GM19468 (cell line): Measurements from ENCODE around the gene NDUFS3.
"Not testable (repeated sequence)": the region's sequence is repeated elsewhere in the genome, so short reads cannot be mapped to it uniquely, and the experiment has no call there.

ENCODE experiments used
- ATAC-seq: cut with Tn5 transposase; IDR thresholded peaks from one replicate; pipeline ENCODE4 v1.9.1; 2021; ENCODE audit warnings: mild to moderate bottlenecking, moderate library complexity, moderate number of reproducible peaks; ENCODE audit not compliant: unreplicated experiment; ENCODE audit errors: extremely low read depth

The NDUFS3 gene

DNA sequence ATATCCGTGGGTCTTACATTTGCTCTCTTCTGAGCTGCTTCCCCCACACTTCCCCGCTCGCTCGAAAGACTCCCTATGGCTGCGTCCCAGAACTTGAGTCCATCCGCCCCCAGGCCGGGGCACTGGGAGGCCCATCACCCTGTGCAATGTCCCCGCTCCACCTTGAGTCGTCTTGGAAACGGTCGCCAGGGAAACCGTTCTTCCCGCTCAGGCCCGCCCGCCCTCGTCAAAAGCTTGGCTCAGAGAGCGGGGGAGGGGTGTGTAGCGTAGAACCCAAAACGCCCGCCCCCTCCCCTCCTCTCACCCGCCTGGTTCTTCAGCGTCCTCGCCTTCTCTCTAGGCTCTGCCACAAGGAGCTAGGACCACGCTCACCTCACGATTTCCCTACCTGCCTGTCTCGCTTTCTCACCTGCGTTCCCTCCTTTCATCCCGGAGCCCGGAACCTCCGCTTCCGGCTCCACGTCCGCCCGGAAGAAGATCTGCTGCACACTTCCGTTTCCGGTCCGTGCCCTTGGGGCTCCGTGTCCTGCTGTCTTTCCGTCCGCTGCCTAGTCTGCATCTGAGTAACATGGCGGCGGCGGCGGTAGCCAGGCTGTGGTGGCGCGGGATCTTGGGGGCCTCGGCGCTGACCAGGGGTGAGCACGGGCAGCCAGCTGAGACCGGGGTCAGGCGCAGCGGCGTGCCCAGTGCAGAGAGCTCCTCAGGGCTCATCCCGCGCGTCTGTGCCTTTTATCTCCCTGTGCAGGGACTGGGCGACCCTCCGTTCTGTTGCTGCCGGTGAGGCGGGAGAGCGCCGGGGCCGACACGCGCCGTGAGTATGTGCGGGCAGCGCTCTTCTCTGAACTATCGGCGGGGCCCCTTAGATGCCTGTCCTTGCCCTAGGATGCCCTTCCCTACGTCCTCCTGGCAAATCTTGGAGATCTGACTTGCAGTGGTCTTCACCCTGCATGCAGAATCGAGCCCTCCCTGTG, at the start of gene NDUFS3, which contains the start of gene KBTBD4:
NDUFS3 (plus strand) TSS at position 551 of the 971 bp plus-strand sequence; CDS start at position 569, 18 bp downstream.
KBTBD4 (minus strand) TSS at position 447 of the 971 bp plus-strand sequence; CDS start at position 428, 19 bp downstream.
- peak; percentile 88 for ATAC-seq

DNA sequence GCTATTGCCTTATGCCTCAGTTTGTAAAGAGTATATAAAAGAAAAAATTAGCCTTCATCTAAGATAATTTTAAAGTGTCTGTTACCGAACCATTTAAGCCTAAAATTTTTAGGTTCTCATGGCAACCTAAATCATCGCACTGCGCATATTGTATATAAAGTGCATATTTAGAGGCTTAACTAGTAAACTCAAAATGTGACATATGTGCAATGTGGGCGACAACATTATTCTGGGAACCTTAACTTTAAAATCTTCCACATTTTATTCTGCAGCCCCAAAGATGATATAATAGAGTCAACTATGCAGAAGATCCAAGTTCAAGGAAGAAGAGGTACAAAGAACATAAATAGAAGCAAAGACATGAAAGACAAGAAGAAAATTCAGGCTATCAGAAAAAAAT, 48.9 kb upstream of the NDUFS3 start:
- no peak for ATAC-seq

DNA sequence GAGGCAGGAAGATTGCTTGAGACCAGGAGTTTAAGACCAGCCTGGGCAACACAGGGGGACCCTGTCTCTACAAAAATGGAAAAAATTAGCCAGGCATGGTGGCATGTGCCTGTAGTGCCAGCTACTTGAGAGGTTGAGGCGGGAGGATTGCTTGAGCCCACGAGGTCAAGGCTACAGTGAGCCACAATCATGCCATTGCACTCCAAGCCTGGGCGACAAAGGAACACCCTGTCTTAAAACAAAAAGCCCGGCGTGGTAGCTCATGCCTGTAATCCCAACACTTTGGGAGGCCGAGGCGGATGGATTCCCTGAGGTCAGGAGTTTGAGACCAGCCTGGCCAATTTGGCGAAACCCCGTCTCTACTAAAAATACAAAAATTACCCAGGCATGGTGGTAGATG, 48.2 kb upstream of the NDUFS3 start:
- not testable (repeated sequence) for ATAC-seq

DNA sequence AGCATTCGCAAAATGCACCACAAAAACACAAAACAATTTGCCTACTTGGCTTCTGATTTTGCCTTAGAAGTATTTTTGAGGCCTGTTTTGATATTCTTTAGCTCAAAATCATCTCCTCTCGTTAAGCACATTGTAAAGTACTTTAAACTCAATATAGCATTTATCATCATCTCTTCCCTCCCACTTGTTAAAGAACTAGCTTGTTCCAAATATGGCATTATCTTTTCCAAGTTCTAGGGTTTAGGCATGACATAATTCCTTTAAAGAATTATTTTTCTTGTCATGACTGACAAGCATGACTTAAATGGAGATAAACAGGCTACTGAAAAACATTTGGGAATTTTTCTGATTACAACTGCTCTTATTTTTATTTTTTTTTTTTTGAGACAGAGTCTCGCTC, 47.2 kb upstream of the NDUFS3 start:
- ATAC-seq: no peak

DNA sequence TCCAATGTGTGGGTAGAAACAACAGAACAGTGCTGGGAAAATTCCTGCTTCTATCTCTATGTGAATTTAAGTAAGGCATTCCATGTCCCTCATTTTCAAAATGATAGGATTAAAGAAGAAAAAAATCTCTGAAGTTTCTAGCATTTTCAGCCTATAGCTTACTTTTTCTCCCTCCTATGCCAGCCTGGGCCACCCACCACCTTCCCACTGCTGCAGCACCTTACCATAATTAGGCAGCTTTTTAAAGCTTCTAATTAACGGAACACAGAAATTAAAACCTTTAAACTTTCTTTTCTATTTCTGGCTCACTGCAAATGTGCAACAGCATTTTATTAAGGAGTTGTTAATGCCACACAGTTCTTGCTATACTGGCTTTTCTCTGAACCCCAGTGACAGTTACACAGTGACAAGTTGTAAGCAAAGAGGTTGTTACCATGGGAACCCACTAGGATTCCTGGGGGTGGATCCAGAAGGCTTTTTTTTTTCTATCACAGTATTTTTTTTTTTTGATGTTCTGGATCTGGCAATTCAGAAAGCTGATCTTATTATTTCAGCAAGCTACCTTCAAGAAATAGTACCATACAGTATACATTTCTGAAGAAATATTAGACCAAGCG, 46.2 kb upstream of the NDUFS3 start:
- no peak for ATAC-seq

DNA sequence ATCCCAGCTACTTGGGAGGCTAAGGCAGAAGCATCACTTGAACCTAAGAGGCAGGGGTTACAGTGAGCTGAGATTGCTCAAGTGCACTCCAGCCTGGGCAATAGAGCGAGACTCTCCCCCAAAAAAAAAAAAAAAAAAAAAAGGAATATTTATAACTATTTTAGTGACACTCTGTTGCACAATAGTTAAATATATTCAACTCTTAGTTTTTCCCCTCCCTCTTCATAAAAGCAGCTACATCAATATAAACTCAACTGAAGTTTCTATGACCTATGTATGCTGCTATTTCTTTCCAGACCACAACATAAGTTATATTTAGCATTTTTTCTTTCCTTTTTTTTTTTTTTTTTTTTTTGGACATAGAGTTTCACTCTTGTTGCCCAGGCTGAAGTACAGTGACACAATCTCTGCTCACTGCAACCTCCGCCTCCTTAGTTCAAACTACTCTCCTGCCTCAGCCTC, 45.2 kb upstream of the NDUFS3 start:
- ATAC-seq: no peak

DNA sequence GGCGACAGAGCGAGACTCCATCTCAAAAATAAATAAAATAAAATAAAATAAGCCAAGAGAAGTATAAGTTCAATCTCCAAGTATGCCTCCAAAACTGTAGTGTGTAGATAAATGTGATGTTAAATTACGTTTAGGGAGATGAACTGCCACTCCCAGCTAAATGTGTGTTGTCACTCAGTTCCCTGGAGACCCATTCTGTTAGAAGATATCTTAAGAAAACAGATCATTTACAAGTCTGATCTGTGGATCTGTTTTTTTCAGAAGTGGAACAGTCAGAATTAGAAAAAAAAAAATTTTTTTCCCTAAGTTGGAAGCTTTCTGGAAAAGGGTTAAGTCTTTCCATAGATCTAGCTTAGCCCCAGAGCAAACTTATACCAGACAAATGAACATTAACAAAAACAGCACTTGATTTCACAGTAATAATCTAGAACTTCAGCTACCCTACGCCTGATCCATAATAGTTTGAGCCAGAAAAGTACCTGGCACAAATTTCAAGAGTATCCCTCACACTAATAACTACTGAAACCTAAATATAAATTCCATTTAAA, 44.1 kb upstream of the NDUFS3 start:
- no peak for ATAC-seq

DNA sequence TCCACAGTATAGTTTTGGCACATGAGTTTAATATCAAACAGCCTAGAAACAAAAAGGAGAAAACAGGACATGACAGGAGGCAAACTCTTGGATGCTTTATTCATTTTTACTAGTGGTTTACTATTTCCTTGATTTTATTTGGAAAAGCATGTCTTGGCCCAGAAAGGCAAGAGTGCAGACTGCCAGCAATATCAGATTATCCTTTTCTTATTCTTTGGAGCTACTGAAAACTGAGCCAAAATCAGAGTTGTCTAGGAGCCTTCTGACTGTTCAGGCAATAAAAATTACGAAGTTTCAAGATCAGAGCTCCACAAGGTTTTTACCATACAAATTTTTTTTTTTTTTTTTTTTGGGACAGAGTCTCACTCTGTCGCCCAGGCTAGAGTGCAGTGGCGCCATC, 42.0 kb upstream of the NDUFS3 start:
- ATAC-seq: no peak

DNA sequence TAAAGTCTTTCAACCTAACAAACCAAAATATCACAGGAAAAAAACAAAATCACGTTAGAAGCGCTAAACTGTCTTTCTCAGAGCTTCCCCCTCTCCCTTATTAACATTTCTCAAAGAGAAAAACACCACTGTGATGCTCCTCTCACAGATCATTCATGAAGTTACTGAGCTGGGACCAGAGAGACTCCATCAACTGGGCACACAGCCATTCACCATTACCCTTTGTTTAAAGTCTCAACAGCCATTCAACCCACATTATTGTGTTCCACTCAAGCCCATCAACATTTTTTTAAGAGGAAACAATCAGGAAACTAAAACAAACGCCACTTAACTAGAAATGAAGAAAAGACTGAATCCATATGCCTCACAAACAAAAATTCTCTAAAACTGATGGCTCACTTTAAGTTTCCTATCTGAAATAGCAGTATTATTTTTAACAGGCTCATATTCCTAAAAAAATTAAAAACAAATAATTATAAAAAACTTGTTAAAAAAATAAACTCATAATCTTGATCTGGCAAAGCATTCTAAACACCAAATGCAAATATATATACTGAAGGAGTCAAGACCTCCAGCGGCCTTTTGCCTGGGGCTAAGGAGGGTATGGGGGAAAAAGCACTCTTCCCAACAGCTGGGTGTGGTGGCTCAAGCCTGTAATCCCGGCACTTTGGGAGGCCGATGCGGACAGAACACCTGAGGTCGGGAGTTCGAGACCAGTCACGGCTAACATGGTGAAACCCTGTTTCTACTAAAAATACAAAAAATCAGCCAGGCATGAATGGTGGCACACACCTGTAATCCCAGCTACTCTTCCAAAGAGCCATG, 39.9 kb upstream of the NDUFS3 start:
- ATAC-seq: no peak

DNA sequence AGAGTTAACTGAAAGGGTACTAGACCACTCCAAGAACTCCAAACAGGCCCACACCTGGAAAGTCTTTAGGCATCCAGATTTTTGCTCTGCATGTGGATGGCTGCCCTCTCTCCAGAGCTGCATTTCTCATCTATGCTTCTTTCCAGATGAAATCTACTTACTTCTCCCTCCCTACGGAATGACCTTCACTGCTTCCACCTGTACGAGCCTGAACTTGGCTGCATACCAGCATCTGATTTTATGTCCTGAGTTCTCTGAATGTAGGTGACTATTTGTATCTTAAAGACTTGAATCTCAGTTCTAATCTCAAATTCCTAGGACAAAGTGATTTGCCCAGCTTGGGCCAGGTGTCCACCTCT, 39.2 kb upstream of the NDUFS3 start:
- no peak for ATAC-seq

DNA sequence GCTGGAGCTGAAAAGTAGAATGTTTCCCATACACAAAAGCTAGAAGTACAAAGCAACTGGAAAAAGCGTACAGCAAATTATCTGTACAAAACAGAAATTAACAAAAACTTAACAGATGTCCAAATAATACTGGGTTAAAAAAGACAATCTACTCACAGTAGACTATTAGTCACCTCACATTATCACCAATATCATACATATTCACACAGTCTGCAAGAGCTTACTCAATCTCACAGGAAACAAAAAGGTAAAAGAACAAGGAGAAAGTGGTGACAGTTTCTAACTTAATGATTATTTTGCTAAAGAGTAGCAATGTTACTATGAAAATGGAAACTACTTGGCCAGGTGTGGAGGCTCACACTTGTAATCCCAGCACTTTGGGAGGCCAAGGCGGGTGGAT, 37.8 kb upstream of the NDUFS3 start:
- ATAC-seq: no peak

DNA sequence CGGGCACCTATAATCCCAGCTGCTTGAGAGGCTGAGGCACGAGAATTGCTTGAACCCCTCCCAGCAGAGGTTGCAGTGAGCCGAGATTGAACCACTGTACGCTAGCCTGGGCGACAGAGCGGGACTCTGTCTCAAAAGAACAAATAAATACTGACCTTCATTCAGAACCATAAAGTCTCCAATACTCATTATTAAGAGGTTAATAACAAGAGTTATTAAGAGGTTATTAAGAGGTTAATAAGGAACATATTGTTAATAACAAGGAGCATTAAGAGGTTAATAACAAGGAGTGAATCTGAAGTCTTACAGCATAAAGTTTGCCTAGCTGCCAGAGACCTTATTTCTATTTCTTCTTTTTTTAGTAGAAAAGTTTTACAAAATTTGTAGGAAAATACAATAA, 33.6 kb upstream of the NDUFS3 start:
- ATAC-seq: no peak

DNA sequence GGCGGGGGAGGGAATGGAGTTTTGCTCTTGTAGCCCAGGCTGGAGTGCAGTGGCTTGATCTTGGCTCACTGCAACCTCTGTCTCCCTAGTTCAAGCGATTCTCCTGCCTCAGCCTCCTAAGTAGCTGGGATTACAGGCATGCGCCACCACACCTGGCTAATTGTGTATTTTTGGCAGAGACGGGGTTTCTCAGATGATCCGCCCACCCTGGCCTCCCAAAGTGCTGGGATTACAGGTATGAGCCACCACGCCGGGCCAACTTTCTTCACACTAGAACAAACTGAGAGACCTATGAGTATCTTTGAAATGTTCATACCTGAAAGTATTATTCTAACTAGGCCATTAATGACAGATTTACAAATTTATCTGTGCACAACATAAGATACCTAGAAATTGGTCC, 32.6 kb upstream of the NDUFS3 start:
- ATAC-seq: not testable (repeated sequence)

DNA sequence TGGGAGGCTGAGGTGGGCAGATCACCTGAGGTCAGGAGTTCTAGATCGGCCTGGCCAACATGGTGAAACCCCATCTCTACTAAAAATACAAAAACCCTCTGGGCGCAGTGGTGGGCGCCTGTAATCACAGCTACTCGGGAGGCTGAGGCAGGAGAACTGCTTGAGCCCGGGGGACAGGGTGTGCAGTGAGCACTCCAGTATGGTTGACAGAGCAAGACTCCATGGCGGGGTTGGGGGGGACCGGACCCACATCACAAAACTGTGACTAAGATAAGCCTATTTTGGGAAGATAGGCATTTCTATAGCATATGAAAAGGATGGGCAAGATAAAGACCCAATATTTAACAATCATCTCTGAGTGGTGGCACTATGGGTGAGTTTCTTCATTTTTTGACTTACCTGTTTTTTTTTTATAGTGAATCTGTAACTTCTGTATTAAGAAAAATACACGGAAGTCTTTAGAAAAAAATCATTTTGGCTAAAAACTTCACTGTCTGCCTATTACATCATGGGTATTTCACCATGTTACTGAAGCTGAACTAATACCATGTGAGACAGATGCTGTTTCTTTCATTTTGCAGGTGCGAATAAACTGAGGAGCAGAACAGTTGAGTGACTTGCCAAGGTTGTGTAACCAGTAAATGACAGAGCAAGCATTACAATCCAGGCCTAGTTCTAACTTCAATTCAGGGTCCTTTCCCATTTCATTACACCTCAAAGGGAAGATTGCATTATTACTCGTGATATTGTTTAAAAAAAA, 28.4 kb upstream of the NDUFS3 start:
- ATAC-seq: no peak

DNA sequence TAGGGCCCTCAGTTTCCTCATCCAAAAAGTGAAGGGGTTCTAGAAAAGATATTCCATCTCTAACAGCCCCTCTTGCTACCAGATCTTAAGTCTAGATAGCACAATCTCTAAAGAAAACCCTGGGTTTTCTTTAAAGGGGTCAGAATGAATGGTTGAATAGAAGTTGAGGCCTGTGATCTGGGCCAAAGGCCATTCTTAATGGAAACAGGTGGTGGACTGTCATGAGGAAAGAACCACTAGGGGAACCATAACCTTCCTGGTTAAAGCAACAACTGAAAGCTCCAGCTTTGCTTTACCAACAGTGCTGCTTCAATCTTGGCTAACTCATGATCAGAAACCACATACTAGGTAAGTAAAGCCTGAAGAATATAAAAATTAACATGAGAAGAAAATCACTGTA, 27.8 kb upstream of the NDUFS3 start:
- ATAC-seq: no peak

DNA sequence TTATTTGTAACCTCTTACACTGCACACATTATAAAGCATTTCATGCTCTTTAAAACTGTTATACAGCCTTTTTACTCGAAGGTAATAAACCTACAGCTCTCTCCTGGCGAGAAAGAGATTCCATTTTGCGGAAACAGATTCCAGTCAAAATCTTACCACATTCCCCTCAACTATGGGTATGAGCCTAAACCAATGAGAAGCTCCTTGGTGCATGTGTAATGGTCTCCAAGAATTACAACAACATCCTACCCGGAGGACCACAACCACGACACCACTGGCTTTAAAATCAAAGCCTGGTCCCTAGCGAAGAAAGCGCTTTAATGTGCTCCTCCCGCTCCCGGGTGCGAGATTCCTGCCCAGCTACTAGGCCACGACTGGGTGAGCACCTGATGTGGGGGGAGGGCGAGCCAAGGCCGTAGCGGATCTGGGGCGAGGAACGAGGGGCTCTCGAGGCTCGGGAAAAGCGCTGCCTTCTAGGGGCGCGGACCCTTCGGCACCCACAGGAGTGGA, 26.8 kb upstream of the NDUFS3 start:
- ATAC-seq: no peak

DNA sequence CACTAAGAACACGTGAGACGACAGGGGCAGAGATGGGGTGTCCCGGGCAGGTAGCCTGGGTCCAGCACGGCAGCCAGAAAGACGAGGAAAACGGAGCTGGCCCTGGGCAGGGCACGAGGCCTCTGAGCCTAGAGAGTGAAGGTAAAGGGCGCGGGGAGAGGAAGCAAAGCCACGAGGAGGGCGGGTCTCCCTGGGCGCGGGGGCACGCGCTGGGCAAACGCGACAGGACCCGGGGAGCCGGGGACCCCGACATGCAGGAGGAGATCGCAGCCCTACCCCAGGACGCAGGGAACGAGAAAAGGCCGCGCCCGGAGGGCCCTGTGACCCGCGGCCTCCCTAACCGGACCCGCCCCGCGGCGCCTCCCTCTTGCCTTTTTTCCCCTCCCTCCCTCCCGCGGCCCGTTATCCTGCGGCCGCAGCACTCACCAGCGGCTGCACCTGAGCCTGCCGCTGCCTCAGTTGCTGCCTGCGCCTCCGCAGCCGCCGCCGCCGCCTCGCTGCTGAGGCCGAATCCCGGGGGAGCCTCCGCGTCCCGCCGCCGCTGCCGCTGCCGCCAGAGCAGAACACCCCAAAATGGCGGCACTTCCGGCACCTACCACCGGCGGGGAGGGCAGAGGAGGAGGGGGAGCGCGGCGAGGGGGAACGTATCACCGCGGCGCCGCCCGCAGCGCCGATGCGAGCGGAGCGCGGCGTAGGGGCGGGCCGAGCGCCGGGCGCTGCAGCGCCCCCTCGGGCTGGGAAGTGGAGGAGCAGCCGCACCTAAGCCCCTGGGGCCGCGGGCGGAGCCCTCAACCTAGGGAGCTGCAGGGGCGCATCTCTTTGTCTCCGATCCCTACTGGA, 26.1 kb upstream of the NDUFS3 start, which contains the start of gene CELF1:
CELF1 (minus strand) TSS at position 567 of the 840 bp plus-strand sequence. CDS start 53,609 bp downstream, outside the sequence.
- ATAC-seq: peak; percentile 94

DNA sequence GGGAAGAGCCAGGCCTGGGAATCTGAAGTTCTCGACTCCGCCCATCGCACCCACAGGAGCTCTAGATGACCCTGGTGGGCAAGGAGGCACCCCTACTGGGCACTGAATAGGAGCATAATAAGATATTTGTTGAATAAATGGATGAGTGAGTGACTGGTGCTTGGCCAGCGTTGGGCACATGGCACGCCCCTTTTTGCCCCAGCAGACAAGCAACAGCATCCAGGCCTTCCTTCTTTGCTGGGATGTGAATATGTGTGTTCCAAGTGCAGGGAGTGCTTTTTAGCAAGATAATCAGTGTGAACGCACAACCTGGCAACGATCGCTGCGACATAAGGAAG, 25.5 kb upstream of the NDUFS3 start:
- ATAC-seq: no peak
